ENCODE data around the gene RTN4R. TPM values are rescaled to one million over a fixed set of nuclear protein-coding genes. Genes with fewer than 3 reads are reported as not detected.

Gene RTN4R
- total RNA-seq, 1 donor from 2014 or later, result 18.6 TPM

- no peak for TF ChIP-seq CTCF (conservative IDR thresholded peaks at IDR 0.05; ENCODE audit: low read depth, low read length)
- no peak overlapping the region for H3K4me3 ChIP-seq (ENCODE audit: low read depth, low read length)
- no peak for DNase-seq (ENCODE audit: low read depth)
Measured at GRCh38 chr22:20256027-20256426, 12.1 kb downstream of the RTN4R start.

GRCh38 chr22:20254975-20255946, 12.9 kb downstream of the RTN4R start:
- DNase-seq (ENCODE audit: low read depth), result no peak
- no peak for TF ChIP-seq CTCF (conservative IDR thresholded peaks at IDR 0.05; ENCODE audit: low read depth, low read length)
- no peak overlapping the region for H3K4me3 ChIP-seq (ENCODE audit: low read depth, low read length)

- DNase-seq (ENCODE audit: low read depth), result no peak
- H3K4me3 ChIP-seq (ENCODE audit: low read depth, low read length), result no peak overlapping the region
- TF ChIP-seq CTCF (conservative IDR thresholded peaks at IDR 0.05; ENCODE audit: low read depth, low read length), result no peak
Measured at GRCh38 chr22:20253161-20253560, 15.0 kb downstream of the RTN4R start.

GRCh38 chr22:20251981-20252380, 16.1 kb downstream of the RTN4R start:
- no peak for TF ChIP-seq CTCF (conservative IDR thresholded peaks at IDR 0.05; ENCODE audit: low read depth, low read length)
- H3K4me3 ChIP-seq (ENCODE audit: low read depth, low read length), result no peak overlapping the region
- DNase-seq (ENCODE audit: low read depth), result no peak

- no peak for DNase-seq (ENCODE audit: low read depth)
- no peak for TF ChIP-seq CTCF (conservative IDR thresholded peaks at IDR 0.05; ENCODE audit: low read depth, low read length)
- no peak overlapping the region for H3K4me3 ChIP-seq (ENCODE audit: low read depth, low read length)
Measured at GRCh38 chr22:20251491-20251890, 16.6 kb downstream of the RTN4R start.

- no peak overlapping the region for H3K4me3 ChIP-seq (ENCODE audit: low read depth, low read length)
- no peak for DNase-seq (ENCODE audit: low read depth)
- TF ChIP-seq CTCF (conservative IDR thresholded peaks at IDR 0.05; ENCODE audit: low read depth, low read length), result no peak
Measured at GRCh38 chr22:20249797-20250354, 18.2 kb downstream of the RTN4R start.
